HG03521 (cell line): ENCODE data around the gene PDSS2.

Source experiments
- ATAC-seq: cut with Tn5 transposase; IDR thresholded peaks from one replicate; pipeline ENCODE4 v1.9.1; 2021; ENCODE audit warnings: mild to moderate bottlenecking, moderate library complexity; ENCODE audit not compliant: unreplicated experiment

The PDSS2 gene

DNA sequence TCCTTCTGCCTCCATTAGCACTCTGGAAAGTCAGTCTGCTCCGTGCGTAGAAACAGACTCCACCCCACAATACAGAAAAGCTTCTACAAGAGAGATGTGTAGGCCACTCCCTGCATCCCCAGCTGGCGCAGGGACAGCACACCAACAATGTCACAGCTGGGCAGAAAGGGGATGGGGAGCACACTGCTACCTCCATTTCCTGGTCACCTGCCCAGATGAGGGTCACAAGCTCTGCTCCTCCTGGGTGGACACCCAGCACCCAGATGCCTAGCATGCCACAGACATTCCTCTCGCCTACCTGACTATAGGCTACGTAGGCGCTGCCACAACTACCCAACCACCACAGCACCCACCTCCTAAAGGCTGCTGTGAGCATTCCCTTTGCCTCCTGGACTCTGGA lies 356.3 kb downstream of the PDSS2 start:
- ATAC-seq, result no peak
